ENCODE data around the gene CENPP.

CENPP gene

DNA sequence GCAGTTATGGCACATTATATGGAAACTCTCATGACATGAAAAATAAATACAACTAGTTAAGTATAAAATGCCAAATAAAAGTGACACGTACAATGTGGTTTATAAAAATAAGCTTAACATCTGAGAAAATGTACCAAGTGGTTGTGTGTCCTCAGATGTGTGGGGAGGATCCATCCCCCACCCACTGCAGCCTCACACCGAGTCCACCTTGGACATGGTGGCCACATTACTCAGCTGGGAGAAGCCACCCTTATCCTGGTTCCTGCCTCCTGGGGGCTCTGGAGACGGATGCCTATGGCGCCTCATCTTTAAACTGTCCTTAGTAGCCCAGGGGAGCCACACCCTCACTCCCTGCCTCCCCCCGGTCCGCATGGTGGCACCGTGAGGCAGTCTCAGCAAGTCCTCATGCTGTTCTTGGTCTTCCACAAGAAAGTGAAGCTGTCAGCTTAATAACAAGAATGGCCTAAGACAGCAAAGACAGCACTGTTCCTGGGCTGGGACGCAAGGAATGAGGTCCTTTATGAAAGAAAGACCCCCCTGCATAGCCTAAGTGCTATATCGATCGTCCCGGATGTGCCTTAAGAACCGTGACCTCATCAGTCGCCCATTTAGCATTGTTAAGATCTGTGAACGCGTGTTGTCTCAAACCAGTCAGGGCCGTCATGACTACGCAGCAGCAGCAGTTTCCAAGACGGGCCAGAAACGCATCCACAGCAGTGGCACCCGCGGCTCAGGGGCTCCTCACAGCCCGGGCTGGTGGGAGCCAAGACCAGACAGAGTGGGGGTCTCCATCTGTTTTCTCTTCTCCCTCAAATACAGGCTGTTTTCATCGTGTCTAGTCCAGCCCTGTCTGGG, 287.7 kb downstream of the CENPP start:
- TF ChIP-seq, protein P1, sequence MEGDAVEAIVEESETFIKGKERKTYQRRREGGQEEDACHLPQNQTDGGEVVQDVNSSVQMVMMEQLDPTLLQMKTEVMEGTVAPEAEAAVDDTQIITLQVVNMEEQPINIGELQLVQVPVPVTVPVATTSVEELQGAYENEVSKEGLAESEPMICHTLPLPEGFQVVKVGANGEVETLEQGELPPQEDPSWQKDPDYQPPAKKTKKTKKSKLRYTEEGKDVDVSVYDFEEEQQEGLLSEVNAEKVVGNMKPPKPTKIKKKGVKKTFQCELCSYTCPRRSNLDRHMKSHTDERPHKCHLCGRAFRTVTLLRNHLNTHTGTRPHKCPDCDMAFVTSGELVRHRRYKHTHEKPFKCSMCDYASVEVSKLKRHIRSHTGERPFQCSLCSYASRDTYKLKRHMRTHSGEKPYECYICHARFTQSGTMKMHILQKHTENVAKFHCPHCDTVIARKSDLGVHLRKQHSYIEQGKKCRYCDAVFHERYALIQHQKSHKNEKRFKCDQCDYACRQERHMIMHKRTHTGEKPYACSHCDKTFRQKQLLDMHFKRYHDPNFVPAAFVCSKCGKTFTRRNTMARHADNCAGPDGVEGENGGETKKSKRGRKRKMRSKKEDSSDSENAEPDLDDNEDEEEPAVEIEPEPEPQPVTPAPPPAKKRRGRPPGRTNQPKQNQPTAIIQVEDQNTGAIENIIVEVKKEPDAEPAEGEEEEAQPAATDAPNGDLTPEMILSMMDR (conservative IDR thresholded peaks at IDR 0.05) = no peak
- no peak overlapping the region for H3K27ac ChIP-seq

DNA sequence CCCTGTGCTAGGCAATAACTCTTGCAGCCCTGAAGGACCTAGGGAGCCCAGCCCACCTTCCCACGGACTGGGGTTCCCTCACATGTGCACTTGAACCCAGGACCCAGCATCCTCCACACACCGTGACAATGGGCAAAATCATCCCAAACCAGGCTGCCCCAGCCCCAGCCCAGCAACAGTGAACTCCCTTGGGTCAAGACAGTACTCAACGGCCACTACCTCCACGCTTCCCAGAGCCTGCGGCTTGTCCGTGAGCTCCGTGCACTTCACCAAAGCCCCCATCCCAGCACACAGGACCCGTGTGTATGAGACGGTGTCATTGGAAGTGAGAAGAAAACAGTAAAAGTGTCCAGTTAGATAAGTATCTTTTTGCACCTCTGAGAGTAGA, 288.4 kb downstream of the CENPP start:
- TF ChIP-seq, protein P1 (conservative IDR thresholded peaks at IDR 0.05) = no peak
- H3K27ac ChIP-seq = no peak overlapping the region

DNA sequence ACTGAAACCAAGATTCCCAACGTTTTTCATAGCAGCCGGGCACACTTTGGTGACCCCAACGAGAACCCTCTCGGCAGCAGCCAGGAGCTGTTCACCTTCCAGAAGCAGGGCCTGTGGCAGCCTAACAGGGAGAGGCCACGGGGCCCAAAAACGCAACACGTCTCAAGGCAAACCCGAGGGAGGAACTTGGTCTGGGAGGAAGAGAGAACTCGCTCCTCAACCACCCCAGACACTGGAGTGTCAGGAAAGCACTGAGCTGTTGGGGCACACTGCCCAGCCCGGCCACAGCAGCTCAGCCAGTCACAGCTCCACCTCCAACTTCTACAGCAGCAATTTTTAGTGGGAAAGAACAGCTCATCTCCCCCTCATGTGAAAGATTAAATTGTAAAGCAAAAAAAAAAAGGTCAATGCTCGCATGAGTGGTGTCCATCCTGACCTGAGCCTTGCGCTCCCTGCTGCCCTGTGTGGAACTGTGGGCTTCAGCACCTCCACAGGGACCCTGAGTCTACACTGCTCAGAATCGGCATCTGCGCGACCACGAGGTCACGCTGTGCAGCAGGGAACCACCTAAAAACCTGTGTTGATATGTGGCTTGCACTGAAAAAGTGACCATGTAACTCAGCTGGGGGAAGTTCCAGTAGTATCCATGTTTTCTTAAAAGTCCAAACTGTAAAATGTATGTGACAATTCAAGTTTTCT, 289.2 kb downstream of the CENPP start:
- H3K27ac ChIP-seq = no peak overlapping the region
- TF ChIP-seq, protein P1 (conservative IDR thresholded peaks at IDR 0.05) = no peak

DNA sequence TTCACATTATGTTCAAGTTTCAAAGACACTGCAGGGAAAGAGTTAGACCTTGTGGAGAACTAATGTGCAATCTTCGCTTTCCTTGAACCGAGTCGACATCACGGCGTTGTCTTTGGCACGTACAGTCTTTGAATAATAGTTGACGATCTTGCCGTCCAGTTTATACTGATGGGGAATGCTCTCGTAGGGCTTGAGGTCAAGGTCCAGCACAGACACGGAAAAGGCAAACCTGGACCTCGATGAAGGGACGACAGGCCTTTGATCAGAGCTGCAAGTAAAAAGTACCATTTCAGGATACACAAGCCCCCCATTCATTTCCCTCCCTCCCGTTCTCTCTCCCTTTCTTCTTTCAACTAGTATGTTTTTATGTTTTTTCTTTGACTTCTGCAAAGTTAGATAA, 290.0 kb downstream of the CENPP start:
- TF ChIP-seq, protein P1 (conservative IDR thresholded peaks at IDR 0.05) = no peak
- H3K27ac ChIP-seq = no peak overlapping the region

- no peak overlapping the region for H3K27ac ChIP-seq
- TF ChIP-seq, protein P1 (conservative IDR thresholded peaks at IDR 0.05) = no peak
Observed at GRCh38 chr9:92616199-92616641, 290.5 kb downstream of the CENPP start.

GRCh38 chr9:92616655-92617111, 290.9 kb downstream of the CENPP start:
- H3K27ac ChIP-seq = no peak overlapping the region
- TF ChIP-seq, protein P1 (conservative IDR thresholded peaks at IDR 0.05) = no peak

- no peak overlapping the region for H3K27ac ChIP-seq
- TF ChIP-seq, protein P1 (conservative IDR thresholded peaks at IDR 0.05) = no peak
Observed at GRCh38 chr9:92617195-92617813, 291.6 kb downstream of the CENPP start.

Data from VCaP (cell line).